HG02610 (cell line): ENCODE measurements around the gene GRK3.
A peak's percentile ranks its signal among the peaks of the same experiment; 100 is the strongest.
"Not testable (repeated sequence)": the region's sequence is repeated elsewhere in the genome, so short reads cannot be mapped to it uniquely, and the experiment has no call there.

Source experiments
- ATAC-seq: cut with Tn5 transposase; IDR thresholded peaks from one replicate; pipeline ENCODE4 v1.9.1; 2021; ENCODE audit warnings: mild to moderate bottlenecking, moderate library complexity; ENCODE audit not compliant: unreplicated experiment

Gene GRK3

GRCh38 chr22:25570486-25570885, 6.0 kb downstream of the GRK3 start:
- ATAC-seq = no peak

- ATAC-seq = not testable (repeated sequence)
Measured at GRCh38 chr22:25571969-25572707, 7.7 kb downstream of the GRK3 start.

DNA sequence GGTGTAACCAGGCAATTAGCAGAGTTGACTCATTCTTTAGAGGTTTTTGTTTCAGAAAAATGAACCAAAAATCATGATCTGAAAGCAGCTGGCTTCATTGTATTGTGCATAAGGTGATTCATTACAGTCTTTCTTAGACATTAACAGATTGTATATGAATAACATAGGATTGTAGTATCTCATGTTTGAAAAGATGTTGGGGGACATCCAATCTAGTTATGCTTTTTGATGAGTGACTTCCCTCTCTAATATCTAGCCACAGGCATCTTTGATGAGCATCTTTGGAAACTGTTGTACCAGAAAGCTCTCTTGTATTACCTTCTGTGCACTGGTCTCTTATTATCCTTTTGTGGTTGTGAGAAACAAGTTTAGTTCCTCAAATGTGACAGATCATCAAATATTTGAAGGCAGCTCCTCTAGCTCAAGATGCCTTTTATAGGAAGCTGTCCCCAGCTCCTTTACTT, 8.3 kb downstream of the GRK3 start:
- peak; percentile 59 for ATAC-seq

DNA sequence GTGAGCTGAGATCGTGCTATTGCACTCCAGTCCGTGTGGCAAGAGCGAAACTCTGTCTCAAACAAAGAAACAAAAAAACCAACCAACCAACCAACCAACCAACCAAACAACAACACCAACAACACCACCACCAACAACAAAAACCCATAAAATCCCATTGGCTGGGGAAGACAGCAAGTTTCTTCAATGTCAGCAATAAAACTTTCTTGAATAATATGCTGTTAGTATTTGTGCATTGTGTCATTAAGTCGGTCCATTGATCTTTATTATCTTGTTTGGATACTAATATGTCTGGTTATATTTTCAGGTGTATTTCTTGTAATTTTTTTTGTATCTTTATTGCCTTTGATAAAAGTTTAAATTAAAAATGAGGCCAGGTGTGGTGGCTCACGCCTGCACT, 9.4 kb downstream of the GRK3 start:
- no peak for ATAC-seq

DNA sequence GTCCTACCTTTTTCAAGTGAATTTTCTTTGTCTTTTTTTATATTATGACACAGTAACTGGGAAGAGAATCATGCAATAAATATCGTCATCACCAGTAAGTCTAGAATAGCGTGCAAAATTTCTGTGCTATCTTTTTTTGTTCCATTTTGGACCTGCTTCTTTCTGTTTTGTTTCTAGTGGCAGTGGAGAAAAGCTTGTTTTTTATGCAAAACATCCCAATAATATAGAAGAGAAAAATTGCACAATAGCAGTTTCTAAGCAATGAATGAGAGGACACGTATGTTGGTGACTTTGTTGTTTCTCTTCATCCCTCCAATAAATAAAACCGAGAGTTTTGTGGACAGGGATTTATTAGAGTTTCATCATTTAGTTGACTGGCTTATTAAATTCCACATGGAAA, 10.3 kb downstream of the GRK3 start:
- ATAC-seq = no peak

- not testable (repeated sequence) for ATAC-seq
Measured at GRCh38 chr22:25575674-25576392, 11.4 kb downstream of the GRK3 start.

GRCh38 chr22:25581452-25581851, 17.0 kb downstream of the GRK3 start:
- ATAC-seq = not testable (repeated sequence)

- no peak for ATAC-seq
Measured at GRCh38 chr22:25582946-25583345, 18.5 kb downstream of the GRK3 start.

- not testable (repeated sequence) for ATAC-seq
Measured at GRCh38 chr22:25584993-25585392, 20.5 kb downstream of the GRK3 start.

GRCh38 chr22:25589664-25590063, 25.2 kb downstream of the GRK3 start:
- not testable (repeated sequence) for ATAC-seq

GRCh38 chr22:25593323-25593722, 28.8 kb downstream of the GRK3 start:
- not testable (repeated sequence) for ATAC-seq

GRCh38 chr22:25598609-25599008, 34.1 kb downstream of the GRK3 start:
- no peak for ATAC-seq

- ATAC-seq = no peak
Measured at GRCh38 chr22:25602445-25602844, 38.0 kb downstream of the GRK3 start.

- no peak for ATAC-seq
Measured at GRCh38 chr22:25602916-25603315, 38.4 kb downstream of the GRK3 start.

DNA sequence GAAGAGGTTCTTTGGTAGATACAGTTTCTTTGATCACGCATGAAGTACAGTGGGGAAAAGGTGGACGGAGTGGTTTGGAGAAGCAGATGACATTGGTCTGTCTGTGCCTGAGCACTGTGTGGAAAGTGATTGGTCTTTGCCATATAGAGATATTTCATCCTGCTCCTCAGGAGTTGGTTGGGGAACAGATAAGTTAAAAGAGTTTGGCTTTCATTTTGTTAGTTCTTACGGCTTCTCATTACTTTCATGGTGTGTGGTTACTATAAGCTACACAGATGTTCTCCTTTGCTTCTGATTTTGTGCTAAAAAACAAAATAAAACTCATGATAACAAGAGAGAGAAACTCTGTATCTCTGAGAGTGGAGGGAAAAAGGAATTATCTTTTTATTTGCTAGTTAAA, 40.7 kb downstream of the GRK3 start:
- not testable (repeated sequence) for ATAC-seq

GRCh38 chr22:25605565-25605964, 41.1 kb downstream of the GRK3 start:
- ATAC-seq = not testable (repeated sequence)

GRCh38 chr22:25611284-25611683, 46.8 kb downstream of the GRK3 start:
- not testable (repeated sequence) for ATAC-seq

- not testable (repeated sequence) for ATAC-seq
Measured at GRCh38 chr22:25613131-25613530, 48.7 kb downstream of the GRK3 start.

DNA sequence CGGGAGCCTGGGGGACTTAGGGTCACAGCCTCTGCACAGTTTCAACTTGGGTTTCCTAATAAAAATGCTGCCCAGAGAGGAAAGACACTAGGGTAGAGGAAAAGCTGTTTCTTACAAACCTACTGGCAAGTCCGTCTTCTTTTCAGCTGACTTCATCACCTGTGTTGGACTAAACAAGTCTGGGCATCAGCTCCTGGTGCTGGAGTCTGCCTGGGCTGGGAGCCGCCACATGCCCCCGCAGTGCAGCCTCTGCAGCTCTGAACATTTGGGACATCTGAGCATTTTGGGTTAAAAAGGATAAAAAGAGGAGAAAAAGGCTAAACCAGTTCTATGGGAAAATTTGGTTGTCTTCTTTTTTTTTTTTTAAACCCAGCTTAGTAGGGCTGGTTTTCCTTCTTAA, 49.1 kb downstream of the GRK3 start:
- not testable (repeated sequence) for ATAC-seq

DNA sequence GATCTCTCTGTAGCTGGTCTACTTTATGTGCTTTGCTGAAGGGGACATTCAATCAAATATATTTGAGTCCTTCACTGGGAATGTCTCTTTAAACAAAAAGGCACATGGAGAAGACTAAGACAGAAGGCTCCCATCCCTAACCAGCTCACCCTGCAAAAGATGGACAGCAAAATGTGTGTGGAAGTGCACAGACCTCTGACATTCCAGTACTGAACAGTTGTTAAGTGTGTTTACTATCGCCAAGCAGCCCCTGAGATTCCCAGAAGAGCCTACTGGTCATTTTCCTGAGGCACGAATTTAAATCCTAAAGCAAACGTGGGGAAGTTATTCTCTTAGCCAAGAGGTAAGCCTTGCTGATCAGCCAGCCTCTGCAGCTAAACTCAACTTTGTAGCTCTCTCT, 50.3 kb downstream of the GRK3 start:
- not testable (repeated sequence) for ATAC-seq

DNA sequence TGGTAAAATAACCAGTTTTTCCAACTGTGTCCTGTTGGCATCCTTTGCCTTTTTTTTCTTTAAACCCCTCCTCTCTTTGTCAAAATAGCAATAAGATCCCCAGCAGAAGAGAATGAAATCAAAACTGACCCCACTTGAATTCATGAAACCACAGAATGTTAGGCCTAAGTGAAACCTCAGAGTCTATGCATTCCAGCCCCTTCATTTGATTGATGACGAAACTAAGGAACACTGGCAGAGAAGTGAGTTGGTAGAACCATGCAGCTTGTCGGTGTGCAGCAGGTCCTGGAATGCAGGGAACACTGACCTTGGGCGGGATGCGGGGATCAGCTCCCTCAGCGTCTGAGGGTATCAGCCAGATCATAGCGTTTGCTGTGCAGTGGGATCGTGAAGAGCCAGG, 57.5 kb downstream of the GRK3 start:
- no peak for ATAC-seq

DNA sequence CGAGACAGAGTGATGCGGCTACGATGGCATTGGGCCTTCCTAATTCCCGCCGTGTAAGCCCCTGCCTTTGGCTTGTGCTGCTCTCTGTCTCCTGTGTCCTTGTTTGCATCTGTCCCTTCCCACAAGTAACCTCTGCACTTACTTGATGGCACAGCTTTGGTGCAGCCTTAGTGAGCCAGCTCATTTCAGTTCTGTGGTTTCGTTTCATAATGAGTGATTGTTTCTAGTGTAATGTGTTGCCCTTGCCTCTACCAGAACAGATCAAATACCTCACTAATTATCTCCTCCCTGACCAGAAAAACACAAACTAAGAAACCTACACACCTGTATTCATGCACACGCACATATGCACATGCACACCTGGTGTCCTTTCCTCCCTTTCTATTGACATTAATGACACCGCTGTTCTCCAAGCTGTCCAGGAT, 58.8 kb downstream of the GRK3 start:
- ATAC-seq = peak; percentile 87
